Measurements from ENCODE around the gene DARS2. TPM values are rescaled to one million over a fixed set of nuclear protein-coding genes. Genes with fewer than 3 reads are reported as not detected.

DARS2 gene
- total RNA-seq, 2 experiments from 2014 or later = 32.7 to 35.7 TPM

DNA sequence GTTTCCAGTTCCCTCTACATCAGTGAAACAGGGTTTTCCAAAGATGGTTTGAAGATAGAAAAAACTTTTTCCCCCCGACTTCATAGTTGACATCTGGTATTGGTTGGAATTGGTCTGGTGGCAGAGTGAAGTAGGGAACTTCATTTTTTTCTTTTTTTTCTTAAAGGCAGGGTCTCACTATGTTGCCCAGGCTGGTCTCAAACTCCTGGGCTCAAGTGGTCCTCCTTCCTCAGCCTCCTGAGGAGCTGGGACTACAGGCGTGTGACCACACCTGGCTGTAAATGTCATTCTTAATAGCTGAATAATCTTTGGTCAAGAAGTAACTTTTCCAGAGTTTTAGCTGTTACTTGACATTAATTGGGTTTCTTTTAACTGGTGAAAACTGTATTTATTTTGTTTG, 65.4 kb downstream of the DARS2 start:
- Mint-ChIP-seq H3K4me1 (ENCODE audit: low read depth) (peaks cover 17% of the 10 kb centered on the region), H3K36me3 (ENCODE audit: low read depth) (peaks cover 42% of the 10 kb centered on the region)
- no peak for DNase-seq

GRCh38 chr1:173893611-173894010, 69.1 kb downstream of the DARS2 start:
- Mint-ChIP-seq H3K27ac (no peak overlapping the region), H3K4me1 (ENCODE audit: low read depth) (no peaks in the 10 kb centered on the region), H3K27me3 (ENCODE audit: low read depth) (no peaks in the 10 kb centered on the region), H3K36me3 (ENCODE audit: low read depth) (peaks cover 22% of the 10 kb centered on the region), H3K9me3 (ENCODE audit: insufficient read depth) (no peaks in the 10 kb centered on the region), H3K4me3 (no peak overlapping the region)
- DNase-seq (no peak), ATAC-seq (no peak)
- ChIA-PET POLR2A (no interaction called here), CTCF (no interaction called here)

More for the DNA sequence above, 65.4 kb downstream of the DARS2 start:
- POLR2A ChIA-PET = interaction anchor here (2.6 kb wide), 1 partner anchor 22 kb away, joined by 10 read pairs; the partner anchor contains the start of genes GAS5 and ZBTB37
- Mint-ChIP-seq H3K27me3 (ENCODE audit: low read depth) (no peaks in the 10 kb centered on the region), H3K9me3 (ENCODE audit: insufficient read depth) (no peaks in the 10 kb centered on the region), H3K27ac (no peak overlapping the region), H3K4me3 (no peak overlapping the region)
- CTCF ChIA-PET = no interaction called here
- ATAC-seq = no peak

DNA sequence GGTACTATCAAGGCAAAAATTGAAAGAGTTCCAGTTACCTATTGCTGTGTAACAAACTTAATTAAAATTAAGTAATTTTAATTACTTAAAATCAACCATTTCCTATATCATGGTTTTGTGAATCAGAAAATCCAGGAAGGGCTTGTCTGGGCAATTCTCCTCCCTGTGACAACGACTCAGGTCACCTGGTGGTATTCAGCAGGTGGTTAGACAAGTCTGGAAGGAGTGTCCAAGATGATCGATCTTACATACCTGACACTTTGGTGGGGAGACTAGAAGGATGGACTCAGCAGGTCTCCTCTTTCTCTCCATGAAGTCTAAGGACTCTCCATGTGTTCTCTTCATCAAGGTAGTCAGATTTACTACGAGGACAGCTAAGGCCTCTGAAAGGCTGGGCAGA, 69.7 kb downstream of the DARS2 start:
- ChIA-PET POLR2A (no interaction called here), CTCF (no interaction called here)
- DNase-seq (no peak), ATAC-seq (no peak)
- Mint-ChIP-seq H3K9me3 (ENCODE audit: insufficient read depth) (no peaks in the 10 kb centered on the region), H3K27me3 (ENCODE audit: low read depth) (no peaks in the 10 kb centered on the region), H3K27ac (no peak overlapping the region), H3K36me3 (ENCODE audit: low read depth) (peaks cover 20% of the 10 kb centered on the region), H3K4me1 (ENCODE audit: low read depth) (no peaks in the 10 kb centered on the region), H3K4me3 (no peak overlapping the region)

DNA sequence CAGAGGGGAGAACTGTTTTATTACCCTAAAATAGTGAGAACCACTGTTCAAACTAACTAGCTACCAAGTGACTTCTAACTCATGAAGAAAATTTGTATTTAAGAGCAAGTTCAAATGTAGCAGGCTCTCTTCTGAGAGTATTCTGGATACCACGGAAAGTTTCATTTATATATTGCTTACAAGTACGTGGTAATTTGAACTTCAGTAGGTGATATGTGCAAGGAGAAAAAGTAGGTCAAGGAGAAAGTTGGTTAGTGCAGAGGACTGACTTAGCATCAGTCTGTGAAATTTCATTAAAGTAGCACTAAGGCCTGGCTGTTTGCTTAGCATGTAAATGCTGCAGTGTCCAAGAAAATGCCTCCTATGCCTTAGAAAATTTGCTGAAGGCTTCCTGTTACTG, 76.0 kb downstream of the DARS2 start:
- H3K27ac Mint-ChIP-seq = no peak overlapping the region

GRCh38 chr1:173900992-173901391, 76.5 kb downstream of the DARS2 start:
- ChIA-PET CTCF (no interaction called here), POLR2A (no interaction called here)
- no peak overlapping the region for H3K27ac Mint-ChIP-seq
- ATAC-seq (no peak), DNase-seq (no peak)
- no peaks in the 10 kb centered on the region for H3K27me3 Mint-ChIP-seq (ENCODE audit: low read depth)
- H3K9me3 Mint-ChIP-seq (ENCODE audit: insufficient read depth) = no peaks in the 10 kb centered on the region
- no peaks in the 10 kb centered on the region for H3K4me1 Mint-ChIP-seq (ENCODE audit: low read depth)
- peaks cover 2% of the 10 kb centered on the region for H3K36me3 Mint-ChIP-seq (ENCODE audit: low read depth)
- H3K4me3 Mint-ChIP-seq = no peak overlapping the region

More for the DNA sequence above, 76.0 kb downstream of the DARS2 start:
- Mint-ChIP-seq H3K9me3 (ENCODE audit: insufficient read depth) (no peaks in the 10 kb centered on the region), H3K36me3 (ENCODE audit: low read depth) (peaks cover 3% of the 10 kb centered on the region), H3K4me1 (ENCODE audit: low read depth) (no peaks in the 10 kb centered on the region), H3K4me3 (no peak overlapping the region), H3K27me3 (ENCODE audit: low read depth) (no peaks in the 10 kb centered on the region)
- DNase-seq = no peak
- no peak for ATAC-seq
- CTCF ChIA-PET = no interaction called here
- POLR2A ChIA-PET = no interaction called here

DNA sequence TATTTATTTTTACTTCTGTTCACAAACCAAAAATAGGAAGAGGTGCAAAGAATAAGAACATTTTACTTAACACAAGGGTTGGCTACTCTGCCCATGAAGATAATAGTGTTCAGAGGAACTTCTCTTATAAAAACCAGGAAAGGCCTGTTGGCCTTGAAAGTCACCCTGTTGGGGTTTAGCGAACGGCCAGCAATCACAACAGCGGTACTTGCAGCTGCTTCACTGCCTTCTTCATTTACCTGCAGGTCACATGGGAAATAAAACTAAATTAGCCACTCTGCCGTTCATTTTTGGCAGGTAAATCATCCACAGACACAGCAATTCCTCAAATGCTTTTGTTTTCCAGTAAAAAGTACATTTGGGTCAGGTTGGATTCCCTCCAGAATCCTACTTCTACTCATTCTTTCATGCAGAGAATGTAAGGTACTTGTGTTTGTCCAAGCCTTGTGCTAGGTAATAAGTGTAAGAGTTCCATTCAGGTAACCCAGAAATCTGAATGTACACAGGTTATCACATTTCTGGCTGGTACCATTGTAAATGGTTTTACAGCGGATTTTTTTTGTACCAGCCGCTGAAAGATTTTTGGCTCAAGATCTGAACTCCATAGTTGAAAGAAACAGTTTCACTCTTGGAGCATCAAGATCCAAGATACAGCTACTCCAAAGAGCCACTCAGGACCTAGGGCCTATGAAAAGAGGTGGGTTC, 79.5 kb downstream of the DARS2 start:
- POLR2A ChIA-PET = no interaction called here
- CTCF ChIA-PET = no interaction called here
- H3K27me3 Mint-ChIP-seq (ENCODE audit: low read depth) = no peaks in the 10 kb centered on the region
- H3K36me3 Mint-ChIP-seq (ENCODE audit: low read depth) = no peaks in the 10 kb centered on the region
- H3K27ac Mint-ChIP-seq = no peak overlapping the region
- H3K4me1 Mint-ChIP-seq (ENCODE audit: low read depth) = no peaks in the 10 kb centered on the region
- DNase-seq (no peak), ATAC-seq (no peak)
- H3K4me3 Mint-ChIP-seq = no peak overlapping the region
- H3K9me3 Mint-ChIP-seq (ENCODE audit: insufficient read depth) = no peaks in the 10 kb centered on the region

Other genes with a start within 250 kb of the DARS2 start
- not detected for gene SLC9C2, start 221.6 kb upstream of the DARS2 start, total RNA-seq
- not detected for gene TEX50, start 189.3 kb upstream of the DARS2 start, total RNA-seq
- not detected for gene ANKRD45, start 154.8 kb upstream of the DARS2 start, total RNA-seq
- 10 to 100 TPM; 18.3 to 22.3 TPM for gene KLHL20, start 109.7 kb upstream of the DARS2 start, total RNA-seq
- gene CENPL, start 210 bp downstream of the DARS2 start, total RNA-seq = 10 to 100 TPM; 35.5 to 39.2 TPM
- 100 to 1,000 TPM; 356 to 367 TPM for gene GAS5, start 43.3 kb downstream of the DARS2 start, total RNA-seq
- gene ZBTB37, start 43.7 kb downstream of the DARS2 start, total RNA-seq = 10 to 100 TPM in 1 of 2 experiments, 1 to 10 TPM in 1; 9.2 to 11.2 TPM
- gene SERPINC1, start 92.7 kb downstream of the DARS2 start, total RNA-seq = not detected
- gene RC3H1, start 197.7 kb downstream of the DARS2 start, total RNA-seq = 10 to 100 TPM; 28.1 to 32.9 TPM